Lung (tissue), 12 donors: ENCODE measurements around the gene GJB1. TPM values are rescaled to one million over a fixed set of nuclear protein-coding genes. Genes with fewer than 3 reads are reported as not detected.

Experiments
- ATAC-seq: fragments of 200-7000 bp; cut with Tn5 transposase; one replicate; pipeline ENCODE4 v1.9.1; 2020; ENCODE audit warnings: moderate number of reproducible peaks; ENCODE audit not compliant: insufficient read depth, low FRiP score
- DNase-seq, 3 donors: peaks; one replicate each; pipeline ENCODE4 v3.0.0-alpha.2; 2013 to 2017
- H3K27ac ChIP-seq, 2 donors: one replicate each; pipeline ENCODE4 v1.5.1; 2013; ENCODE audit warnings: mild to moderate bottlenecking in 2 of 2, moderate library complexity in 2 of 2, control low read depth in 1 of 2, inconsistent platforms in 1 of 2, low read depth in 1 of 2, low read length in 1 of 2
- H3K27me3 ChIP-seq, 3 donors: one replicate each; pipeline ENCODE4 v1.5.1; 2013; ENCODE audit warnings: low read length in 2 of 3; ENCODE audit not compliant: control insufficient read depth in 3 of 3, insufficient read depth in 3 of 3
- H3K36me3 ChIP-seq, 4 donors: one replicate each; pipeline ENCODE4 v1.5.1; 2013; ENCODE audit warnings: low read length in 4 of 4, mild to moderate bottlenecking in 1 of 4, moderate library complexity in 1 of 4; ENCODE audit not compliant: control insufficient read depth in 4 of 4, insufficient read depth in 4 of 4
- H3K4me1 ChIP-seq, 5 donors: one replicate each; pipeline ENCODE4 v1.5.1; 2013; ENCODE audit warnings: low read length in 5 of 5, mild to moderate bottlenecking in 2 of 5, moderate library complexity in 1 of 5; ENCODE audit not compliant: control insufficient read depth in 5 of 5, insufficient read depth in 5 of 5
- H3K4me3 ChIP-seq: one replicate; pipeline ENCODE4 v1.5.1; 2013; ENCODE audit warnings: mild to moderate bottlenecking, control low read depth, moderate library complexity
- H3K9ac ChIP-seq, 2 donors: one replicate each; pipeline ENCODE4 v1.5.1; 2013; ENCODE audit warnings: low read length in 2 of 2, control low read depth in 1 of 2; ENCODE audit not compliant: insufficient read depth in 1 of 2
- H3K9me3 ChIP-seq, 4 donors: one replicate each; pipeline ENCODE4 v1.5.1; 2013; ENCODE audit warnings: low read length in 3 of 4, mild to moderate bottlenecking in 1 of 4, moderate library complexity in 1 of 4; ENCODE audit not compliant: control insufficient read depth in 4 of 4, insufficient read depth in 3 of 4
- CTCF ChIP-seq: IDR thresholded peaks from 2 replicates; pipeline ENCODE4 v1.5.1; 2012; ENCODE audit warnings: mild to moderate bottlenecking; ENCODE audit errors: control extremely low read depth, extremely low read depth
- WGBS, 2 donors: extraction: QIAGEN DNeasy Blood & Tissue Kit; methylation state at CpG; one replicate each; pipeline ENCODE4 v1.1.7; 2013; 5-methylcytosine and 5-hydroxymethylcytosine counted together
- polyA plus RNA-seq, 2 donors: library from polyadenylated mRNA; stranded (reverse); fragments of 200-250 nt; gene quantifications; one replicate each; pipeline ENCODE4 v1.2.1, GENCODE V29; 2013
- total RNA-seq, 2 donors: library from RNA; depleted of rRNA in 1 of 2; stranded (reverse); fragments of >200 nt in 1 of 2; gene quantifications; one replicate each; pipeline ENCODE4 v1.2.1, GENCODE V29; 2014 to 2021
- donor health status: control.
- donor health status: control.
- donor health status: Bipolar disorder and iron deficiency.
- donor health status: healthy.
- donor health status: DM: yes; HTN: yes; CAD: no.

The GJB1 gene
- total and polyA plus RNA-seq, 4 donors = 0.42 to 3.7 (median 2.9) TPM; not detected in 1

GRCh38 chrX:71225009-71225408, 2.0 kb downstream of the GJB1 start:
- H3K4me1 ChIP-seq = no peaks in the 10 kb centered on the region
- H3K9ac ChIP-seq = no peak overlapping the region
- no peak for TF ChIP-seq CTCF
- no peaks in the 10 kb centered on the region for H3K27me3 ChIP-seq
- ATAC-seq (no peak), DNase-seq (no peak)
- H3K9me3 ChIP-seq = no peaks in the 10 kb centered on the region
- no peak overlapping the region for H3K4me3 ChIP-seq
- H3K27ac ChIP-seq = no peak overlapping the region
- WGBS, 2 donors = 42 to 51% methylated on average over 2 of the region's 2 CpGs
- H3K36me3 ChIP-seq = no peaks in the 10 kb centered on the region

- H3K4me1 ChIP-seq = no peaks in the 10 kb centered on the region
- H3K36me3 ChIP-seq = no peaks in the 10 kb centered on the region
- H3K27me3 ChIP-seq = no peaks in the 10 kb centered on the region
- H3K27ac ChIP-seq = no peak overlapping the region
- H3K9me3 ChIP-seq = no peaks in the 10 kb centered on the region
- 62 to 78% methylated on average over 5 of the region's 5 CpGs for WGBS, 2 donors
- no peak overlapping the region for H3K4me3 ChIP-seq
- ATAC-seq (no peak), DNase-seq (no peak)
- no peak overlapping the region for H3K9ac ChIP-seq
- TF ChIP-seq CTCF = no peak
Measured at GRCh38 chrX:71225676-71226075, 2.7 kb downstream of the GJB1 start.

DNA sequence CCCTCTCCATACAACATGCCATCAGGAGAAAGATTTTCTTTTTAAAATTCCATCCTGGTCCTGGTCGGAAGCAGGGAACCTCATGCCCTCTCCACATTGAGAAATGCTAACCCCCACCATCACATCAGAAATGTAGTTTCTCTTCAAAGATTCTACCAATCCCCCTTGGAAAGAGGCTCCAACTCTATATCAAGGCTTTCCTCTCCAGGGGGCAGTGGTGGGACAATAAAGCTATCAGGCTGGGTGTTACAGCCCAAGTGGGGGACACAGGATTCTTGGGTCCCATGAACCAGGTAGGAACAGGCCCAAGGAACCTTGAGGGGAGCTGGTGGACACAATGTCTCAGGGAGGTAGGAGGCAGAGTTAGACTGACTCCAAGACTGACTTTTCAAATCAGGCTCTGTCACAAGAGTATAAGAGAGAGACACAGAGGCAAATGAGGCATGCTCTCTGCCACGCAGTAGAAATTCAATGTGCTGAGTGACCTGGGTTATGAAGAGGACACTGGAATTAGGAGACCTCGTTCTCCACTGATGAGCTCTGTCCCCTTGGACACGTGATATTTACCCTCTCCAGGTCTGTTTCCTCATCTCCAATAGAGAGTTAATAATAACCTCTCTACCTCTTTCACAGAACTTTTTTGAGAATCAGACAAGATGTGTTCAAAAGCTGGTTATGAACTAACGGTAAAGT, 4.5 kb downstream of the GJB1 start:
- WGBS, 2 donors = 66 to 92% methylated on average over 5 of the region's 5 CpGs
- Histone ChIP-seq H3K9ac (no peak overlapping the region), H3K4me3 (no peak overlapping the region), H3K9me3 (no peaks in the 10 kb centered on the region), H3K27ac (no peak overlapping the region), H3K36me3 (no peaks in the 10 kb centered on the region), H3K4me1 (no peaks in the 10 kb centered on the region), H3K27me3 (no peaks in the 10 kb centered on the region)
- TF ChIP-seq CTCF = no peak
- no peak for ATAC-seq
- no peak for DNase-seq
